C4-2B (cell line): ENCODE measurements around the gene SNAPC2.

Experiments used
- H3K27ac ChIP-seq: fragments of 450-650 bp; 2 replicates; pipeline ENCODE4 v1.5.1; 2017
- CTCF ChIP-seq: fragments of 450-650 bp; conservative IDR thresholded peaks from 2 replicates; pipeline ENCODE4 v1.5.1; 2017; ENCODE audit warnings: mild to moderate bottlenecking
- ZFX ChIP-seq: fragments of 450-650 bp; IDR thresholded peaks from 2 replicates; pipeline ENCODE4 v1.6.1; 2017

Gene SNAPC2

GRCh38 chr19:7934766-7935165, 14.6 kb downstream of the SNAPC2 start:
- no peak overlapping the region for H3K27ac ChIP-seq
- no peak for TF ChIP-seq CTCF
- no peak for TF ChIP-seq ZFX

GRCh38 chr19:7940841-7941240, 20.7 kb downstream of the SNAPC2 start:
- no peak overlapping the region for H3K27ac ChIP-seq
- no peak for TF ChIP-seq CTCF
- no peak for TF ChIP-seq ZFX

GRCh38 chr19:7941895-7942596, 21.9 kb downstream of the SNAPC2 start:
- H3K27ac ChIP-seq = peak overlapping the region; percentile 95
- TF ChIP-seq CTCF (no peak), ZFX (no peak)

GRCh38 chr19:7942981-7943443, 22.9 kb downstream of the SNAPC2 start:
- peak overlapping the region; percentile 95 for H3K27ac ChIP-seq
- no peak for TF ChIP-seq ZFX
- no peak for TF ChIP-seq CTCF

- TF ChIP-seq CTCF (no peak), ZFX (peak; percentile 54; the same call in 1 of the 2 replicates)
- peak within 1 kb of the TSS; percentile 95 for H3K27ac ChIP-seq
Observed at GRCh38 chr19:7943444-7944176, 23.5 kb downstream of the SNAPC2 start, which contains the start of gene TIMM44. Gene TIMM44 (minus strand): TSS chr19:7943666. CDS start chr19:7943651, 15 bp downstream.

GRCh38 chr19:7944177-7944761, 24.1 kb downstream of the SNAPC2 start:
- TF ChIP-seq ZFX (no peak), CTCF (peak; percentile 94)
- peak overlapping the region; percentile 95 for H3K27ac ChIP-seq

- TF ChIP-seq CTCF (no peak), ZFX (no peak)
Observed at GRCh38 chr19:7947939-7948338, 27.8 kb downstream of the SNAPC2 start.

More at GRCh38 chr19:7947939-7948338, 27.8 kb downstream of the SNAPC2 start:
- H3K27ac ChIP-seq = no peak overlapping the region
